Loucy (cell line): Measurements from ENCODE around the gene SLC10A7.

Experiments used
- H2AFZ ChIP-seq: fragments of 200-600 bp; sonication (generic); 2 replicates; pipeline ENCODE4 v1.6.0; 2016; ENCODE audit warnings: antibody characterized with exemption, mild to moderate bottlenecking, low read length, moderate library complexity
- H3F3A ChIP-seq: fragments of 200-600 bp; 2 replicates; pipeline ENCODE4 v1.6.0; 2016; ENCODE audit warnings: antibody characterized with exemption, low read depth, mild to moderate bottlenecking
- H3K27me3 ChIP-seq: fragments of 200-600 bp; sonication (generic); 2 replicates; pipeline ENCODE4 v1.6.1; 2014; ENCODE audit warnings: low read length, mild to moderate bottlenecking; ENCODE audit not compliant: insufficient read depth, poor library complexity, severe bottlenecking
- H3K36me3 ChIP-seq: fragments of 200-600 bp; sonication (generic); 2 replicates; pipeline ENCODE4 v1.6.1; 2016; ENCODE audit warnings: low read length; ENCODE audit not compliant: insufficient read depth
- H3K4me1 ChIP-seq: fragments of 200-600 bp; sonication (generic); 2 replicates; pipeline ENCODE4 v1.5.1; 2014; ENCODE audit warnings: low read length, mild to moderate bottlenecking; ENCODE audit not compliant: insufficient read depth, poor library complexity, severe bottlenecking
- H3K4me2 ChIP-seq: fragments of 200-600 bp; sonication (generic); 2 replicates; pipeline ENCODE4 v1.6.0; 2014; ENCODE audit warnings: antibody characterized with exemption, low read length, low read depth, mild to moderate bottlenecking; ENCODE audit not compliant: poor library complexity, severe bottlenecking
- H3K4me3 ChIP-seq: fragments of 200-600 bp; sonication (generic); 2 replicates; pipeline ENCODE4 v1.5.1; 2014; ENCODE audit warnings: low read length, mild to moderate bottlenecking, mixed read lengths; ENCODE audit not compliant: poor library complexity, severe bottlenecking
- H3K79me2 ChIP-seq: fragments of 200-600 bp; sonication (generic); 2 replicates; pipeline ENCODE4 v1.6.1; 2014; ENCODE audit warnings: low read length; ENCODE audit not compliant: insufficient read depth
- H3K9ac ChIP-seq: fragments of 200-600 bp; sonication (generic); 2 replicates; pipeline ENCODE4 v1.6.0; 2014; ENCODE audit warnings: mild to moderate bottlenecking, low read depth, low read length, moderate library complexity; ENCODE audit not compliant: poor library complexity, severe bottlenecking
- H3K9me2 ChIP-seq: fragments of 200-600 bp; sonication (generic); replicated peaks from 2 replicates; pipeline ENCODE4 v1.6.1; 2016; ENCODE audit warnings: low read depth, low read length, mixed read lengths
- H3K9me3 ChIP-seq: fragments of 200-600 bp; sonication (generic); 2 replicates; pipeline ENCODE4 v1.6.1; 2014; ENCODE audit warnings: mild to moderate bottlenecking, antibody characterized with exemption, low read length, low read depth; ENCODE audit not compliant: insufficient read depth
- H4K20me1 ChIP-seq: fragments of 200-600 bp; sonication (generic); 2 replicates; pipeline ENCODE4 v1.6.0; 2014; ENCODE audit warnings: antibody characterized with exemption, low read length, mild to moderate bottlenecking; ENCODE audit not compliant: insufficient read depth, poor library complexity, severe bottlenecking
- CTCF ChIP-seq: fragments of 200-600 bp; sonication (generic); conservative IDR thresholded peaks from 2 replicates; pipeline ENCODE4 v1.5.1; 2014; ENCODE audit warnings: mild to moderate bottlenecking, antibody characterized with exemption, low read length
- EZH2phosphoT487 ChIP-seq: fragments of 200-600 bp; IDR thresholded peaks from 2 replicates; pipeline ENCODE4 v1.6.1; 2018; ENCODE audit warnings: antibody characterized with exemption, mild to moderate bottlenecking, moderate library complexity, borderline replicate concordance

Gene SLC10A7

GRCh38 chr4:146340798-146341197, 180.9 kb downstream of the SLC10A7 start:
- H4K20me1 ChIP-seq, result peaks cover 8% of the 10 kb centered on the region
- H3F3A ChIP-seq, result no peaks in the 10 kb centered on the region
- no peaks in the 10 kb centered on the region for H3K27me3 ChIP-seq
- H3K79me2 ChIP-seq, result no peaks in the 10 kb centered on the region
- no peaks in the 10 kb centered on the region for H3K4me1 ChIP-seq
- no peaks in the 10 kb centered on the region for H3K36me3 ChIP-seq
- H3K4me3 ChIP-seq, result no peak overlapping the region
- no peak overlapping the region for H2AFZ ChIP-seq
- H3K9me2 ChIP-seq, result no peaks in the 10 kb centered on the region
- TF ChIP-seq EZH2phosphoT487 (no peak), CTCF (peak; percentile 67)
- no peaks in the 10 kb centered on the region for H3K9me3 ChIP-seq
- H3K9ac ChIP-seq, result no peak overlapping the region
- no peak overlapping the region for H3K4me2 ChIP-seq

- H3K4me2 ChIP-seq, result no peak overlapping the region
- H3K79me2 ChIP-seq, result no peaks in the 10 kb centered on the region
- H4K20me1 ChIP-seq, result peaks cover 8% of the 10 kb centered on the region
- H3K36me3 ChIP-seq, result no peaks in the 10 kb centered on the region
- no peak overlapping the region for H2AFZ ChIP-seq
- H3K9ac ChIP-seq, result no peak overlapping the region
- no peaks in the 10 kb centered on the region for H3K9me2 ChIP-seq
- TF ChIP-seq CTCF, result 0 out of 2 replicates have a peak, but pooled peaks have one; percentile 10
- TF ChIP-seq EZH2phosphoT487, result no peak
- no peak overlapping the region for H3K4me3 ChIP-seq
- H3K4me1 ChIP-seq, result peaks cover 8% of the 10 kb centered on the region
- H3K9me3 ChIP-seq, result no peaks in the 10 kb centered on the region
- H3F3A ChIP-seq, result no peaks in the 10 kb centered on the region
- no peaks in the 10 kb centered on the region for H3K27me3 ChIP-seq
Measured at GRCh38 chr4:146338512-146338911, 183.2 kb downstream of the SLC10A7 start.

- no peak overlapping the region for H3K4me3 ChIP-seq
- H2AFZ ChIP-seq, result no peak overlapping the region
- no peaks in the 10 kb centered on the region for H3K79me2 ChIP-seq
- no peaks in the 10 kb centered on the region for H3K36me3 ChIP-seq
- H3F3A ChIP-seq, result no peaks in the 10 kb centered on the region
- H3K9me3 ChIP-seq, result no peaks in the 10 kb centered on the region
- TF ChIP-seq CTCF (no peak), EZH2phosphoT487 (no peak)
- no peak overlapping the region for H3K4me2 ChIP-seq
- peaks cover 8% of the 10 kb centered on the region for H4K20me1 ChIP-seq
- H3K9me2 ChIP-seq, result no peaks in the 10 kb centered on the region
- H3K27me3 ChIP-seq, result no peaks in the 10 kb centered on the region
- H3K9ac ChIP-seq, result no peak overlapping the region
- peaks cover 12% of the 10 kb centered on the region for H3K4me1 ChIP-seq
Measured at GRCh38 chr4:146336410-146336807, 185.3 kb downstream of the SLC10A7 start.
